SK-N-SH (cell line): ENCODE measurements around the gene GPR75. TPM values are rescaled to one million over a fixed set of nuclear protein-coding genes. Genes with fewer than 3 reads are reported as not detected.

Experiments
- CTCF ChIA-PET: fragments of 300-600, 350-600 bp; formaldehyde crosslinking; extraction: SDS; loops from one replicate; lab custom pipeline; 2021; lab: Yijun Ruan, JAX
- POLR2A ChIA-PET: fragments of 350-600 bp; sonication (Branson Sonifier 250); formaldehyde crosslinking; extraction: SDS; loops from one replicate; lab custom pipeline; 2020; ENCODE audit warnings: antibody characterized with exemption, inconsistent platforms; lab: Yijun Ruan, JAX
- DNase-seq: peaks from one replicate; pipeline ENCODE4 v3.0.0; 2012
- H2AFZ ChIP-seq: fragments of 200-600 bp; sonication (generic); 2 replicates; pipeline ENCODE4 v1.8.1; 2016; ENCODE audit warnings: antibody characterized with exemption, mild to moderate bottlenecking, low read depth
- H3F3A ChIP-seq: fragments of 200-600 bp; sonication (generic); replicated peaks from 2 replicates; pipeline ENCODE3; 2016; ENCODE audit warnings: antibody characterized with exemption, mild to moderate bottlenecking; ENCODE audit not compliant: insufficient read depth
- H3K27ac ChIP-seq, 2 experiments: fragments of 200-500 bp in 1 of 2; fragments of 200-600 bp in 1 of 2; sonication (Bioruptor generic) in 1 of 2; sonication (generic), shearing (Covaris generic) in 1 of 2; 2 replicates each; pipeline versions ENCODE4 v1.5.1 to v1.6.1; 2014 to 2016; ENCODE audit warnings: low read depth in 2 of 2, inconsistent platforms in 1 of 2, low read length in 1 of 2, mild to moderate bottlenecking in 1 of 2, mixed read lengths in 1 of 2
- H3K27me3 ChIP-seq: fragments of 200-600 bp; sonication (generic), shearing (Covaris generic); 2 replicates; pipeline ENCODE4 v1.6.1; 2016; ENCODE audit warnings: mixed run types; ENCODE audit not compliant: insufficient read depth
- H3K36me3 ChIP-seq, 2 experiments: fragments of 200-500 bp in 1 of 2; fragments of 200-600 bp in 1 of 2; sonication (Bioruptor generic) in 1 of 2; sonication (generic) in 1 of 2; replicated peaks in 1 of 2; 2 replicates each; pipeline versions ENCODE3 to v1.5.1; 2014 to 2016; ENCODE audit warnings: low read length in 1 of 2, mild to moderate bottlenecking in 1 of 2; ENCODE audit not compliant: insufficient read depth in 2 of 2, control insufficient read depth in 1 of 2
- H3K4me1 ChIP-seq, 2 experiments: fragments of 200-500 bp in 1 of 2; fragments of 200-600 bp in 1 of 2; sonication (Bioruptor generic) in 1 of 2; sonication (generic), shearing (Covaris generic) in 1 of 2; 2 replicates each; pipeline versions ENCODE4 v1.5.1 to v1.6.1; 2014 to 2016; ENCODE audit warnings: low read depth in 1 of 2, low read length in 1 of 2, mixed run types in 1 of 2; ENCODE audit not compliant: insufficient read depth in 2 of 2, control insufficient read depth in 1 of 2
- H3K4me2 ChIP-seq: fragments of 200-600 bp; sonication (generic), shearing (Covaris generic); 2 replicates; pipeline ENCODE4 v1.6.1; 2017; ENCODE audit warnings: mixed run types
- H3K4me3 ChIP-seq, 2 experiments: fragments of 200-500 bp in 1 of 2; fragments of 200-600 bp in 1 of 2; sonication (Bioruptor generic) in 1 of 2; sonication (generic), shearing (Covaris generic) in 1 of 2; 2 replicates each; pipeline versions ENCODE4 v1.5.1 to v1.8.1; 2014 to 2016; ENCODE audit warnings: low read depth in 2 of 2, inconsistent platforms in 1 of 2, low read length in 1 of 2, mild to moderate bottlenecking in 1 of 2, mixed read lengths in 1 of 2, moderate library complexity in 1 of 2
- H3K79me2 ChIP-seq: fragments of 200-600 bp; sonication (generic); 2 replicates; pipeline ENCODE4 v1.8.1; 2017; ENCODE audit warnings: mild to moderate bottlenecking; ENCODE audit not compliant: insufficient read depth
- H3K9ac ChIP-seq: fragments of 200-600 bp; sonication (generic); 2 replicates; pipeline ENCODE4 v1.6.1; 2017; ENCODE audit warnings: mixed run types
- H3K9me2 ChIP-seq: fragments of 200-600 bp; sonication (generic); 2 replicates; pipeline ENCODE4 v1.6.1; 2017; ENCODE audit warnings: mixed run types
- H3K9me3 ChIP-seq: fragments of 200-600 bp; sonication (generic); 2 replicates; pipeline ENCODE4 v1.6.1; 2017; ENCODE audit warnings: mixed run types, mild to moderate bottlenecking, moderate library complexity
- H4K20me1 ChIP-seq: fragments of 200-600 bp; sonication (generic); 2 replicates; pipeline ENCODE4 v1.6.1; 2017; ENCODE audit warnings: mild to moderate bottlenecking, mixed run types; ENCODE audit not compliant: insufficient read depth
- CTCF ChIP-seq: fragments of 200-600 bp; sonication (generic); IDR thresholded peaks from 2 replicates; pipeline ENCODE4 v1.6.1; 2017; ENCODE audit warnings: antibody characterized with exemption, mild to moderate bottlenecking, moderate library complexity
- EP300 ChIP-seq, 2 experiments: IDR thresholded peaks; 2 replicates each; pipeline versions ENCODE4 v1.4.0 to v1.6.1; 2012; ENCODE audit warnings: borderline replicate concordance in 1 of 2, low read depth in 1 of 2, low read length in 1 of 2
- EZH2phosphoT487 ChIP-seq: fragments of 200-600 bp; sonication (generic); IDR thresholded peaks from 2 replicates; pipeline ENCODE4 v1.6.1; 2017; ENCODE audit warnings: low read depth, mixed run types, mild to moderate bottlenecking, antibody characterized with exemption, moderate library complexity, borderline replicate concordance
- FOSL2 ChIP-seq: IDR thresholded peaks from 2 replicates; pipeline ENCODE4 v1.4.0; 2012; ENCODE audit warnings: low read depth, mild to moderate bottlenecking, moderate library complexity, borderline replicate concordance
- FOXM1 ChIP-seq: IDR thresholded peaks from 2 replicates; pipeline ENCODE4 v1.4.0; 2012; ENCODE audit warnings: low read depth, mild to moderate bottlenecking
- GATA2 ChIP-seq: sonication (generic); formaldehyde crosslinking; IDR thresholded peaks from 2 replicates; pipeline ENCODE4 v1.5.0; 2020; ENCODE audit warnings: mild to moderate bottlenecking, missing genetic modification reagents
- IRF3 ChIP-seq: fragments of 150-350 bp; IDR thresholded peaks from 2 replicates; pipeline ENCODE4 v1.6.1; 2016; ENCODE audit warnings: mild to moderate bottlenecking, low read depth, low read length
- JUND ChIP-seq: IDR thresholded peaks from 2 replicates; pipeline ENCODE4 v1.4.0; 2012
- NFIC ChIP-seq: IDR thresholded peaks from 2 replicates; pipeline ENCODE4 v1.4.0; 2012; ENCODE audit warnings: borderline replicate concordance
- NRF1 ChIP-seq: IDR thresholded peaks from 2 replicates; pipeline ENCODE4 v1.6.1; 2012; ENCODE audit warnings: low read depth, mild to moderate bottlenecking, low read length
- RAD21 ChIP-seq: IDR thresholded peaks from 2 replicates; pipeline ENCODE4 v1.6.1; 2012; ENCODE audit warnings: mild to moderate bottlenecking, low read length
- RFX5 ChIP-seq: IDR thresholded peaks from 2 replicates; pipeline ENCODE4 v1.6.1; 2012; ENCODE audit warnings: mild to moderate bottlenecking, improper control_type of control experiment, low read length
- SIN3A ChIP-seq: IDR thresholded peaks from 2 replicates; pipeline ENCODE4 v1.6.1; 2012; ENCODE audit warnings: low read depth, mild to moderate bottlenecking, low read length, moderate library complexity, borderline replicate concordance
- SMC3 ChIP-seq: IDR thresholded peaks from 2 replicates; pipeline ENCODE4 v1.6.1; 2012; ENCODE audit warnings: low read depth, low read length, improper control_type of control experiment
- TEAD4 ChIP-seq: IDR thresholded peaks from 2 replicates; pipeline ENCODE4 v1.4.0; 2012; ENCODE audit warnings: mild to moderate bottlenecking, borderline replicate concordance; ENCODE audit not compliant: insufficient read depth
- USF1 ChIP-seq: IDR thresholded peaks from 2 replicates; pipeline ENCODE4 v1.4.0; 2012; ENCODE audit warnings: low read depth, borderline replicate concordance
- WGBS: methylation state at CpG from one replicate; pipeline ENCODE4 v1.1.6; 2017; ENCODE audit warnings: low lambda C conversion rate; 5-methylcytosine and 5-hydroxymethylcytosine counted together
- polyA plus RNA-seq, 3 experiments: library from polyadenylated mRNA; depleted of rRNA; stranded (reverse); fragments of >200 nt; gene quantifications; 2 replicates each; pipeline ENCODE4 v1.2.3, GENCODE V29; 2012

Gene GPR75
- polyA plus RNA-seq, 1 of the 3 experiments (the other 2 are of a cell fraction): 1.8 TPM

- no peaks in the 10 kb centered on the region for H3K27me3 ChIP-seq
- H3K4me2 ChIP-seq: no peak overlapping the region
- no peaks in the 10 kb centered on the region for H3K9me2 ChIP-seq
- H2AFZ ChIP-seq: no peak overlapping the region
- no peak overlapping the region for H3K4me3 ChIP-seq
- no peaks in the 10 kb centered on the region for H3F3A ChIP-seq
- no peak for TF ChIP-seq FOXM1
- no peak for TF ChIP-seq TEAD4
- TF ChIP-seq EP300 (IDR thresholded peaks at IDR 0.05; ENCODE audit: borderline replicate concordance in 1 of 2, low read depth in 1 of 2, low read length in 1 of 2): no peak
- no peak for TF ChIP-seq JUND
- TF ChIP-seq SMC3: no peak
- no peak for TF ChIP-seq GATA2 (CRISPR knock-in tag)
- TF ChIP-seq EZH2phosphoT487: no peak
- TF ChIP-seq CTCF: no peak
- no peak for TF ChIP-seq RAD21
- no peak for TF ChIP-seq FOSL2
- no peak for TF ChIP-seq NRF1
- no peak for TF ChIP-seq SIN3A
- TF ChIP-seq USF1: no peak
- TF ChIP-seq IRF3: no peak
- no peak for TF ChIP-seq RFX5
- no peak for TF ChIP-seq NFIC
- ChIA-PET POLR2A (no interaction called here), CTCF (no interaction called here)
- H4K20me1 ChIP-seq: no peaks in the 10 kb centered on the region
- H3K79me2 ChIP-seq: no peaks in the 10 kb centered on the region
- H3K9ac ChIP-seq: no peak overlapping the region
- DNase-seq: no peak
- H3K27ac ChIP-seq: no peak overlapping the region
- H3K36me3 ChIP-seq: no peaks in the 10 kb centered on the region
- no peaks in the 10 kb centered on the region for H3K4me1 ChIP-seq
- 74% methylated on average over 11 of the region's 11 CpGs for WGBS
- H3K9me3 ChIP-seq: no peaks in the 10 kb centered on the region
These were observed 30.3 kb downstream of the GPR75 start for GRCh38 chr2:53829273-53829979.
